H9 (cell line): ENCODE data around the gene HMBS. TPM values are rescaled to one million over a fixed set of nuclear protein-coding genes. Genes with fewer than 3 reads are reported as not detected.

ENCODE experiments used
- DNase-seq: peaks from one replicate; pipeline ENCODE4 v3.0.0-alpha.2; 2017
- H2AFZ ChIP-seq: one replicate; pipeline ENCODE4 v1.6.1; 2013; ENCODE audit warnings: mild to moderate bottlenecking, low read length, control low read depth, moderate library complexity
- H2AK5ac ChIP-seq: 2 replicates; pipeline ENCODE4 v1.6.1; 2013; ENCODE audit warnings: low read length, control low read depth, mixed read lengths; ENCODE audit not compliant: insufficient read length
- H2BK120ac ChIP-seq: one replicate; pipeline ENCODE4 v1.6.1; 2013; ENCODE audit warnings: low read depth, mild to moderate bottlenecking, low read length, control low read depth, inconsistent platforms; ENCODE audit not compliant: poor library complexity, severe bottlenecking
- H2BK12ac ChIP-seq: 2 replicates; pipeline ENCODE4 v1.6.1; 2013; ENCODE audit warnings: low read length, control low read depth, mixed read lengths, low read depth; ENCODE audit not compliant: insufficient read length
- H2BK15ac ChIP-seq: 2 replicates; pipeline ENCODE4 v1.6.1; 2013; ENCODE audit warnings: low read depth, low read length, control low read depth
- H2BK20ac ChIP-seq: one replicate; pipeline ENCODE4 v1.6.1; 2013; ENCODE audit warnings: low read depth, mild to moderate bottlenecking, low read length, control low read depth, inconsistent platforms; ENCODE audit not compliant: poor library complexity, severe bottlenecking
- H2BK5ac ChIP-seq: 2 replicates; pipeline ENCODE4 v1.6.1; 2013; ENCODE audit warnings: low read length, control low read depth, mixed read lengths; ENCODE audit not compliant: insufficient read length
- H3K14ac ChIP-seq: 2 replicates; pipeline ENCODE4 v1.6.1; 2013; ENCODE audit warnings: low read length, control low read depth; ENCODE audit not compliant: insufficient read depth
- H3K18ac ChIP-seq: 2 replicates; pipeline ENCODE4 v1.6.1; 2013; ENCODE audit warnings: low read depth, mild to moderate bottlenecking, mixed read lengths, low read length, control low read depth; ENCODE audit not compliant: insufficient read length
- H3K23ac ChIP-seq: 2 replicates; pipeline ENCODE4 v1.6.1; 2013; ENCODE audit warnings: low read length, control low read depth, mixed read lengths, low read depth; ENCODE audit not compliant: insufficient read length
- H3K23me2 ChIP-seq: 2 replicates; pipeline ENCODE4 v1.6.1; 2013; ENCODE audit warnings: low read depth, mild to moderate bottlenecking, mixed read lengths, low read length, control low read depth; ENCODE audit not compliant: insufficient read length, poor library complexity, severe bottlenecking
- H3K27ac ChIP-seq: 2 replicates; pipeline ENCODE4 v1.5.1; 2013; ENCODE audit warnings: low read length, control low read depth, mixed read lengths, low read depth; ENCODE audit not compliant: insufficient read length
- H3K27me3 ChIP-seq: 2 replicates; pipeline ENCODE4 v1.6.1; 2013; ENCODE audit warnings: low read length, control low read depth, inconsistent platforms; ENCODE audit not compliant: insufficient read depth
- H3K4ac ChIP-seq: 2 replicates; pipeline ENCODE4 v1.6.1; 2013; ENCODE audit warnings: low read depth, mild to moderate bottlenecking, control low read depth, inconsistent platforms, low read length, moderate library complexity
- H3K4me1 ChIP-seq: 2 replicates; pipeline ENCODE4 v1.6.1; 2013; ENCODE audit warnings: low read length, control low read depth, inconsistent platforms; ENCODE audit not compliant: insufficient read depth
- H3K4me2 ChIP-seq: 2 replicates; pipeline ENCODE4 v1.6.1; 2013; ENCODE audit warnings: low read length, control low read depth, mixed read lengths; ENCODE audit not compliant: insufficient read length, insufficient read depth
- H3K56ac ChIP-seq: 2 replicates; pipeline ENCODE4 v1.6.1; 2013; ENCODE audit warnings: low read depth, mild to moderate bottlenecking, mixed read lengths, low read length, control low read depth; ENCODE audit not compliant: insufficient read length
- H3K79me1 ChIP-seq: 2 replicates; pipeline ENCODE4 v1.6.1; 2013; ENCODE audit warnings: low read depth, mild to moderate bottlenecking, moderate library complexity, low read length, control low read depth, inconsistent platforms; ENCODE audit not compliant: insufficient read depth, poor library complexity, severe bottlenecking
- H3K79me2 ChIP-seq: 2 replicates; pipeline ENCODE4 v1.6.1; 2013; ENCODE audit warnings: low read length, control low read depth, inconsistent platforms; ENCODE audit not compliant: insufficient read depth
- H3K9ac ChIP-seq: 2 replicates; pipeline ENCODE4 v1.6.1; 2013; ENCODE audit warnings: low read length, control low read depth, mixed read lengths; ENCODE audit not compliant: insufficient read length; ENCODE audit errors: extremely low read depth
- H3K9me3 ChIP-seq: one replicate; pipeline ENCODE4 v1.6.1; 2013; ENCODE audit warnings: low read depth, low read length, inconsistent platforms; ENCODE audit not compliant: control insufficient read depth
- H3T11ph ChIP-seq: one replicate; pipeline ENCODE4 v1.6.1; 2013; ENCODE audit warnings: mild to moderate bottlenecking, low read length, control low read depth, inconsistent platforms
- H4K20me1 ChIP-seq: one replicate; pipeline ENCODE4 v1.6.1; 2013; ENCODE audit not compliant: control insufficient read depth, insufficient read length, insufficient read depth
- H4K5ac ChIP-seq: 2 replicates; pipeline ENCODE4 v1.6.1; 2013; ENCODE audit warnings: low read depth, mild to moderate bottlenecking, mixed read lengths, low read length, control low read depth; ENCODE audit not compliant: insufficient read length
- H4K8ac ChIP-seq: replicated peaks from 2 replicates; pipeline ENCODE4 v1.6.1; 2013; ENCODE audit warnings: low read length, control low read depth, mixed read lengths, low read depth; ENCODE audit not compliant: insufficient read length
- H4K91ac ChIP-seq: 2 replicates; pipeline ENCODE4 v1.6.1; 2013; ENCODE audit warnings: low read depth, mild to moderate bottlenecking, moderate library complexity, mixed read lengths, low read length, control low read depth; ENCODE audit not compliant: insufficient read length
- H3K27ac Mint-ChIP-seq, 3 experiments: 2 replicates in 2 of 3; 3 replicates in 1 of 3; pipeline ENCODE4 v1.8.0; 2020 to 2021; ENCODE audit warnings: mixed read lengths in 3 of 3, mild to moderate bottlenecking in 1 of 3, moderate library complexity in 1 of 3
- H3K27me3 Mint-ChIP-seq: 2 replicates; pipeline ENCODE4 v1.8.0; 2021; ENCODE audit warnings: low read depth, mild to moderate bottlenecking, moderate library complexity, mixed read lengths
- H3K36me3 Mint-ChIP-seq, 3 experiments: 2 replicates in 2 of 3; 3 replicates in 1 of 3; pipeline ENCODE4 v1.8.0; 2020 to 2021; ENCODE audit warnings: low read depth in 3 of 3, mixed read lengths in 3 of 3; ENCODE audit not compliant: insufficient read depth in 1 of 3
- H3K4me1 Mint-ChIP-seq, 2 experiments: 2 replicates each; pipeline ENCODE4 v1.8.0; 2020; ENCODE audit warnings: mixed read lengths in 2 of 2
- H3K4me3 Mint-ChIP-seq, 2 experiments: 2 replicates in 1 of 2; 3 replicates in 1 of 2; pipeline ENCODE4 v1.8.0; 2020 to 2021; ENCODE audit warnings: mild to moderate bottlenecking in 2 of 2, mixed read lengths in 2 of 2, moderate library complexity in 1 of 2
- H3K9me3 Mint-ChIP-seq, 2 experiments: 2 replicates in 1 of 2; 3 replicates in 1 of 2; pipeline ENCODE4 v1.8.0; 2020; ENCODE audit warnings: mild to moderate bottlenecking in 2 of 2, mixed read lengths in 2 of 2, moderate library complexity in 1 of 2
- CTCF ChIP-seq: fragments of 200-600 bp; sonication (generic); conservative IDR thresholded peaks from 3 replicates; pipeline ENCODE4 v1.8.0; 2021; ENCODE audit warnings: antibody characterized with exemption, mild to moderate bottlenecking
- WGBS: extraction: QIAGEN DNeasy Blood & Tissue Kit; methylation state at CpG from one replicate; pipeline ENCODE4 v1.1.7; 2013; ENCODE audit warnings: missing lambda C conversion rate, low lambda C conversion rate, mixed read lengths; ENCODE audit not compliant: insufficient read length; ENCODE audit errors: extremely low coverage; 5-methylcytosine and 5-hydroxymethylcytosine counted together
- total RNA-seq: library from RNA; stranded (reverse); gene quantifications from 2 replicates; pipeline ENCODE4 v1.2.1, GENCODE V29; 2021

The HMBS gene
- total RNA-seq, 1 experiment from 2014 or later: 57.7 TPM

- Histone ChIP-seq H3K56ac (no peak overlapping the region), H3K27me3 (no peaks in the 10 kb centered on the region), H2BK15ac (no peak overlapping the region), H3K18ac (no peak overlapping the region), H3K23me2 (peaks cover 5% of the 10 kb centered on the region), H3K9ac (no peak overlapping the region), H3K14ac (no peak overlapping the region), H3K4me1 (no peaks in the 10 kb centered on the region), H2BK20ac (no peak overlapping the region), H2AK5ac (no peak overlapping the region), H4K8ac (no peak overlapping the region), H4K20me1 (no peaks in the 10 kb centered on the region), H3T11ph (no peak overlapping the region), H2BK12ac (no peak overlapping the region), H2AFZ (no peak overlapping the region), H3K79me1 (no peaks in the 10 kb centered on the region), H4K5ac (no peak overlapping the region), H3K4ac (no peak overlapping the region), H3K9me3 (no peaks in the 10 kb centered on the region), H2BK5ac (no peak overlapping the region), H2BK120ac (no peak overlapping the region), H3K23ac (no peak overlapping the region), H3K79me2 (no peaks in the 10 kb centered on the region; the same call in 1 of the 2 replicates), H3K27ac (no peak overlapping the region), H4K91ac (no peak overlapping the region), H3K4me2 (no peak overlapping the region)
- H3K36me3 Mint-ChIP-seq: peaks cover 7 to 27% (median 21%) of the 10 kb centered on the region in 3 experiments; a peak in 6 of 7 replicates
- no peaks in the 10 kb centered on the region for H3K27me3 Mint-ChIP-seq
- no peak for TF ChIP-seq CTCF
- no peaks in the 10 kb centered on the region for H3K9me3 Mint-ChIP-seq
- peaks cover 19 to 23% of the 10 kb centered on the region in 2 experiments for H3K4me1 Mint-ChIP-seq
- DNase-seq: no peak
- WGBS: no CpG with 5 or more reads among the region's 2 CpGs
- no peak overlapping the region; a peak in 1 of 5 replicates for H3K4me3 Mint-ChIP-seq
- H3K27ac Mint-ChIP-seq: no peak overlapping the region; a peak in 1 of 7 replicates
These were observed 3.1 kb downstream of the HMBS start for GRCh38 chr11:119087747-119088241.
